Loucy (cell line): ENCODE results near the gene CAPN14.

Source experiments
- H2AFZ ChIP-seq: fragments of 200-600 bp; sonication (generic); 2 replicates; pipeline ENCODE4 v1.6.0; 2016; ENCODE audit warnings: antibody characterized with exemption, mild to moderate bottlenecking, low read length, moderate library complexity
- H3F3A ChIP-seq: fragments of 200-600 bp; 2 replicates; pipeline ENCODE4 v1.6.0; 2016; ENCODE audit warnings: antibody characterized with exemption, low read depth, mild to moderate bottlenecking
- H3K27me3 ChIP-seq: fragments of 200-600 bp; sonication (generic); 2 replicates; pipeline ENCODE4 v1.6.1; 2014; ENCODE audit warnings: low read length, mild to moderate bottlenecking; ENCODE audit not compliant: insufficient read depth, poor library complexity, severe bottlenecking
- H3K36me3 ChIP-seq: fragments of 200-600 bp; sonication (generic); 2 replicates; pipeline ENCODE4 v1.6.1; 2016; ENCODE audit warnings: low read length; ENCODE audit not compliant: insufficient read depth
- H3K4me1 ChIP-seq: fragments of 200-600 bp; sonication (generic); 2 replicates; pipeline ENCODE4 v1.5.1; 2014; ENCODE audit warnings: low read length, mild to moderate bottlenecking; ENCODE audit not compliant: insufficient read depth, poor library complexity, severe bottlenecking
- H3K4me2 ChIP-seq: fragments of 200-600 bp; sonication (generic); 2 replicates; pipeline ENCODE4 v1.6.0; 2014; ENCODE audit warnings: antibody characterized with exemption, low read length, low read depth, mild to moderate bottlenecking; ENCODE audit not compliant: poor library complexity, severe bottlenecking
- H3K4me3 ChIP-seq: fragments of 200-600 bp; sonication (generic); 2 replicates; pipeline ENCODE4 v1.5.1; 2014; ENCODE audit warnings: low read length, mild to moderate bottlenecking, mixed read lengths; ENCODE audit not compliant: poor library complexity, severe bottlenecking
- H3K79me2 ChIP-seq: fragments of 200-600 bp; sonication (generic); 2 replicates; pipeline ENCODE4 v1.6.1; 2014; ENCODE audit warnings: low read length; ENCODE audit not compliant: insufficient read depth
- H3K9ac ChIP-seq: fragments of 200-600 bp; sonication (generic); 2 replicates; pipeline ENCODE4 v1.6.0; 2014; ENCODE audit warnings: mild to moderate bottlenecking, low read depth, low read length, moderate library complexity; ENCODE audit not compliant: poor library complexity, severe bottlenecking
- H3K9me2 ChIP-seq: fragments of 200-600 bp; sonication (generic); replicated peaks from 2 replicates; pipeline ENCODE4 v1.6.1; 2016; ENCODE audit warnings: low read depth, low read length, mixed read lengths
- H3K9me3 ChIP-seq: fragments of 200-600 bp; sonication (generic); 2 replicates; pipeline ENCODE4 v1.6.1; 2014; ENCODE audit warnings: mild to moderate bottlenecking, antibody characterized with exemption, low read length, low read depth; ENCODE audit not compliant: insufficient read depth
- H4K20me1 ChIP-seq: fragments of 200-600 bp; sonication (generic); 2 replicates; pipeline ENCODE4 v1.6.0; 2014; ENCODE audit warnings: antibody characterized with exemption, low read length, mild to moderate bottlenecking; ENCODE audit not compliant: insufficient read depth, poor library complexity, severe bottlenecking
- EZH2phosphoT487 ChIP-seq: fragments of 200-600 bp; IDR thresholded peaks from 2 replicates; pipeline ENCODE4 v1.6.1; 2018; ENCODE audit warnings: antibody characterized with exemption, mild to moderate bottlenecking, moderate library complexity, borderline replicate concordance
- TF ChIP-seq, protein P1 (sequence below): fragments of 200-600 bp; sonication (generic); conservative IDR thresholded peaks from 2 replicates; pipeline ENCODE4 v1.5.1; 2014; ENCODE audit warnings: mild to moderate bottlenecking, antibody characterized with exemption, low read length

Gene CAPN14

GRCh38 chr2:31233741-31234682 lies 16.7 kb upstream of the CAPN14 start, which contains the start of gene EHD3:
TSS of gene EHD3 (plus strand) at chr2:31234152. CDS start at chr2:31234622, 470 bp downstream.
- Histone ChIP-seq H3F3A (no peaks in the 10 kb centered on the region), H3K9ac (peak within 1 kb of the TSS; percentile 16), H3K4me3 (peak within 1 kb of the TSS; percentile 68), H3K4me1 (peaks cover 7% of the 10 kb centered on the region), H3K4me2 (peak within 1 kb of the TSS; percentile 80), H3K79me2 (no peaks in the 10 kb centered on the region), H3K9me3 (no peaks in the 10 kb centered on the region), H2AFZ (peak within 1 kb of the TSS; percentile 71), H3K36me3 (no peaks in the 10 kb centered on the region), H3K9me2 (no peaks in the 10 kb centered on the region), H4K20me1 (no peaks in the 10 kb centered on the region), H3K27me3 (no peaks in the 10 kb centered on the region)
- TF ChIP-seq, protein P1, sequence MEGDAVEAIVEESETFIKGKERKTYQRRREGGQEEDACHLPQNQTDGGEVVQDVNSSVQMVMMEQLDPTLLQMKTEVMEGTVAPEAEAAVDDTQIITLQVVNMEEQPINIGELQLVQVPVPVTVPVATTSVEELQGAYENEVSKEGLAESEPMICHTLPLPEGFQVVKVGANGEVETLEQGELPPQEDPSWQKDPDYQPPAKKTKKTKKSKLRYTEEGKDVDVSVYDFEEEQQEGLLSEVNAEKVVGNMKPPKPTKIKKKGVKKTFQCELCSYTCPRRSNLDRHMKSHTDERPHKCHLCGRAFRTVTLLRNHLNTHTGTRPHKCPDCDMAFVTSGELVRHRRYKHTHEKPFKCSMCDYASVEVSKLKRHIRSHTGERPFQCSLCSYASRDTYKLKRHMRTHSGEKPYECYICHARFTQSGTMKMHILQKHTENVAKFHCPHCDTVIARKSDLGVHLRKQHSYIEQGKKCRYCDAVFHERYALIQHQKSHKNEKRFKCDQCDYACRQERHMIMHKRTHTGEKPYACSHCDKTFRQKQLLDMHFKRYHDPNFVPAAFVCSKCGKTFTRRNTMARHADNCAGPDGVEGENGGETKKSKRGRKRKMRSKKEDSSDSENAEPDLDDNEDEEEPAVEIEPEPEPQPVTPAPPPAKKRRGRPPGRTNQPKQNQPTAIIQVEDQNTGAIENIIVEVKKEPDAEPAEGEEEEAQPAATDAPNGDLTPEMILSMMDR: peak; percentile 64
- no peak for TF ChIP-seq EZH2phosphoT487

GRCh38 chr2:31233231-31233630 lies 15.9 kb upstream of the CAPN14 start:
- no peak for TF ChIP-seq EZH2phosphoT487
- TF ChIP-seq, protein P1: no peak
- H3K9me3 ChIP-seq: no peaks in the 10 kb centered on the region
- H3K4me1 ChIP-seq: peaks cover 7% of the 10 kb centered on the region
- peak overlapping the region; percentile 16 for H3K9ac ChIP-seq
- H2AFZ ChIP-seq: peak overlapping the region; percentile 71
- H3K79me2 ChIP-seq: no peaks in the 10 kb centered on the region
- no peaks in the 10 kb centered on the region for H3K36me3 ChIP-seq
- no peaks in the 10 kb centered on the region for H3F3A ChIP-seq
- peak overlapping the region; percentile 80 for H3K4me2 ChIP-seq
- no peaks in the 10 kb centered on the region for H4K20me1 ChIP-seq
- H3K27me3 ChIP-seq: no peaks in the 10 kb centered on the region
- H3K9me2 ChIP-seq: no peaks in the 10 kb centered on the region
- peak overlapping the region; percentile 68 for H3K4me3 ChIP-seq

- TF ChIP-seq EZH2phosphoT487: no peak
- TF ChIP-seq, protein P1: no peak
- no peak overlapping the region for H2AFZ ChIP-seq
- no peaks in the 10 kb centered on the region for H3F3A ChIP-seq
- H3K4me2 ChIP-seq: no peak overlapping the region
- H3K4me1 ChIP-seq: peaks cover 7% of the 10 kb centered on the region
- no peak overlapping the region for H3K9ac ChIP-seq
- H3K36me3 ChIP-seq: no peaks in the 10 kb centered on the region
- H3K9me2 ChIP-seq: no peaks in the 10 kb centered on the region
- H3K4me3 ChIP-seq: no peak overlapping the region
- no peaks in the 10 kb centered on the region for H3K79me2 ChIP-seq
- no peaks in the 10 kb centered on the region for H3K27me3 ChIP-seq
- no peaks in the 10 kb centered on the region for H4K20me1 ChIP-seq
- no peaks in the 10 kb centered on the region for H3K9me3 ChIP-seq
Measured at GRCh38 chr2:31232586-31232985, 15.3 kb upstream of the CAPN14 start.
